ENCODE data around the gene CHCHD3.
"Not testable (repeated sequence)": the region's sequence is repeated elsewhere in the genome, so short reads cannot be mapped to it uniquely, and the experiment has no call there.

CHCHD3 gene

DNA sequence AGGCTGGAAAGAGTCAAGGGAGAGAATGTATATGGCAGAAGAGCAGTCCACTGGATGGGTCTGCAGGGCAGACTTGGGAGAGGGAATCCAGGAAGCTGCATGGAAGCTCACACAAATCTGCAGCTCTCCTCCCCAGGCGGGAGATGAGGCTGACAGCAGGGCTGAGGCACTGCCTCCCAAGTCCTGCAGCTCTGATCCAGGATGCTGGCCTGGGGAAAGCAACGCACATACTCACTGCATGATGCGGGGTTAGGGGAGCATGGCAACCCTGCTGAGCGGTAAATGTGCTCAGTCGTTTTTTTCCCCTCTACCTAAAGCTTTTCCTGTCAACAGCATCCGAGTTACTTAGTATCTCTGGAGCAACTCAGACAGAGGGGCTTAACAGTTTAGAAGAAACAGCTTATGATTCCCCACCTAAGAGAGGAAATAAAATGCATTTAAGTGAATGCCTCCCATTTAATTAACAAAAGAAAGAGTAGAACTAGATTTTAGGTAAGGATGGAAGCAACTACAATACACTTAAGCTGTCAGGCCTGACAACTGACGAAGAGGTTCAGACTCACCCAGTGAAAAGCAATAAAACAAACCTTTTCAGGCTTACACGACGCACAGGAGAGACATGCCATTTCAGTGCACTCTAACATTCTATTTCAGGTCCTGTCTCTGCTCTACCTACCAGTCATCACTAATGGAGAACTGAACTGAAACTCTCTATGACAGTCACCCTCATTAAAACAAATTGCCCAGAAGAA, 37.0 kb downstream of the CHCHD3 start:
- DNase-seq (ENCODE audit: low read depth) = no peak

DNA sequence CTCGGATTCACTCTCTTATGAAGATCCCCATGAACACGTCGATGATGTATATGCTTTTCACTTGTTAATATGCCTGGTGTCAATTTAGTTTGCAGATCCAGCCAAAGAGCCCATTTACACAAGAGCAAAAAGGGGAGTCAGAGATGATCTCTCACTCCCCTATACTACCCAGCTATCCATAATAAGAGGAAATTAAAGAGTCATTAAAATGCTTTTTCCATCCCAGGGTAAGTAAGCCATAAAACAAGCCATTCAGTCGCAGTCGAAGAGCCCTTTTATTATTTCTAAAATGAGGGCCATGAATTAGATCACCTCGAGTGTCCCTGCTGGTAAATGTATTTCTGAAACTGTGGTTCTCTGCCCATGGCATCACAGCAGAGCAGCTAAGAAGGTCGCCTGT, 41.2 kb downstream of the CHCHD3 start:
- no peak for DNase-seq (ENCODE audit: low read depth)

DNA sequence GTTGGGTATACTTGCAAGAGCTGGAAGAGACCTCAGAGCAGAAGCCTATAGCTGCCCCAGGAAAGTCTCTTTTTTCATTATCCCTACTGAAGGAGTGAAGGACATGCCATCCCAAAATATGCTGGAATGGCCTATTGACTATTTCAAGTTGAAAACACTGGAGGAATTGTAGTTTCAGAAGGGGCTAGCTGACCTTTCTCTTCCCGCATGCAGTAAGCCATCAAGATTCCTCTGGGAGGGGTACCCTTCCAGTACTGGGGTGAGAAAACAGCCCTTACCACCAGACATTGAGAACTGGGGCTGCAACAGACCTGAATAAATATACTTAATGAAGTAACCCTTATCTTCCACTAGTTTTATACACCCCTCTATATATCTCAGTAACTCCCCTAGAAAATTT, 41.7 kb downstream of the CHCHD3 start:
- no peak for DNase-seq (ENCODE audit: low read depth)

DNA sequence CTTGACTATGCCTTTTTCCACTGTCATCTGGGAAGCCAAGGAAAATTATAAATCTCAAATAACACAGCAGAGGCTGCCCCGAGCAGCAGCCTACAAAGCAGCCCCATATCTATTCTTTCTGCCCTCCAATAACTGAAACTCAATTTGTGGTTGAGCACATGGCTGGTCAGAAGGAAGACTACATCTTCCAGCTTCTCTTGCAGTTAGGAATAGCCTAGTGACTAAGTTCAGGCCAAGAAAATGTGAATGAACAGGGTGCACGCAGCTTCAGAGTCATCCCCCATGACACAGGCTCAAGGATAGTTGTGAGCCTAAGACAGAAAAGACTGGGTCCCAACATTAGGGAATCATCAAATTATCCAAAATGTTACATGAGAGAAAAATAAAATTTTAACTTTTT, 42.3 kb downstream of the CHCHD3 start:
- DNase-seq (ENCODE audit: low read depth) = no peak

DNA sequence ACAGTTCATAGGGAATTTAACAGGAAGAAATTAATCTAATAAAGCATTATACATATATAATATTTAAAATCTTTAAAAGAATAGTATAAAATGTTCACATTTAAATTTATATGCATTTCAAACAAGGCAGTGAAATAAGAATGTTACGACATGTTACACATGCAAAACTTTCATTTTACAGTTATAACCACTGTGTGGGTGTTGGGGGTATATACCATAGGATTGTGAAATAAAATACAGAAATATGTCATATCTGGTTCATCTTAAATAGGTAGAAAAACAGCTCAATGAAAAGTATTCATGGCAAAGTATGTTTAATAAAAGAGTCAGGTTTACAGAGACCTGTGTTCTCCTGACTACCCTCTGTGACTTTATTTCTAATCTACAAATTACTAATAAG, 45.6 kb downstream of the CHCHD3 start:
- DNase-seq (ENCODE audit: low read depth) = no peak

DNA sequence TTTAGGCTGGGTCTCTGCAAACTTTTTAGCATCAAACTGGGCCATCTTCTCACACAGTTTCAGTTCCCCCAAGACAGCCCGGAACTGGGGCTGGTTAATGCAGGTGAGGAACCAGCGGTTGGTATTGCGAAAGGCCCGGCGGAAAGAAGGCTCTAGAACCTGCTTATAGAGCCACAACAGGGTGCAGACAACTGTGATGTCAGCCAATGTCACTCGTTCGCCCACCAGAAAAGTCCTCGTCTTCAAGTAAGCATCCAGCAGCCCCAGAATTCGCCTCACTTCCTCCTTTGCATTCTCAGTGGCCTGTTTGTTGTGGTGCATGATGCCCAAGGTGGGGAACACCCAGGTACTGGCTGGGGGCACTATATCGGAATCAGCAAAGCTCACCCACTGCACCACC, 46.6 kb downstream of the CHCHD3 start:
- not testable (repeated sequence) for DNase-seq (ENCODE audit: low read depth)

DNA sequence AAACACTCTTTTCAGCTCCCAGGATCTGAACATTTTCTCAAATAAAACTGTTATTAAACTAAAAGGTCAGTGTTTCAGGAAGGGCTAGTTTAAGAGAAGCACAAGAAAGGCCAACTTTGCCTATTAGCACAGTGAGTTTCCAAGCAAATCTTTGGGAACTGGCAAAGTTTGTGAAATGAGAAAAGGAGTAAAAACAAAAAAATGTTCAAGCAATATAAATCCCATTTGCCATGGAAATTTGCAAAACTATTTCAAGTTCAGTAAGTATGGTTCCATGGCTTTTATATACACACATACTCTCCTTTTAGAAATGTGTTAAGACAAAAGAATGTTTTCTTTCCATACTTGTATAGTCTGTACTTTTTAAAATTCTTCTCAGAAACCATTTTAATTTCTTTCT, 51.5 kb downstream of the CHCHD3 start:
- no peak for DNase-seq (ENCODE audit: low read depth)

DNA sequence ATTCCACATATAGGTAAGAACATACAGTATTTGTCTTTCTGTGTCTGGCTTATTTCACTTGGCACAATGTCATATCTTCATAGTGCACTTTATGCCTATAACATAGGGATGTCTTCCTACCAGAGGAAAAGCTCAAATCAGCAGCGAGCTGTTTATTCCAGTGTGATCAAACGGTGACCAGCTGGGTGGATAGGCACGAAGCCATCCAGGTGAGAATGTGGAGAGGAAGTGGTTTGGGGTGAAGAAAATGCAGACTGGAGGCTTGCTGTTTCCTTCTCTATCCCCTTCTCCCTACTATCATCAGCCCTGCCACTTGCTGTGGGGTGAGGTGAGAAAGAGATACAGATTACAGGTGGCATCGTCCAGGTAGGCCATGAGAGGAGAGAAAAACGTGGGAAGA, 52.4 kb downstream of the CHCHD3 start:
- no peak for DNase-seq (ENCODE audit: low read depth)

DNA sequence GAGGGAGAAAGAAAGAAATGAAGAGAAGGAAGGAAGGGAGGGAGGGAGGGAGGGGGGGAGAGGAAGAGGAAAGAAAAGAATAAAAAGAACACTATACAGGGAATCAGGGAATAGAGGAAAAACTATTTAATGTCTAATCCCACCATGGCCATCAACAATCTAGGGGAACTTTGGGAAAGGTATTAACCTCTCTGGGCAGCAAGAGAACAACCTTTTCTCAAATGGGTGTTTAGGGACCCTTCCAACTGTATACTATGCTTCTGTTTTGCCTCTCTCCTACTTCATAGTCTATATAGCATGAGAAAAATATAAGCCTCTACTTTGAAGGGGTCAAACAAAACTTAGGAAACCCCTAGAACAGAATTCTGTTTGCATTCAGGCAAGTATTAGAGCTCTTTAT, 54.5 kb downstream of the CHCHD3 start:
- DNase-seq (ENCODE audit: low read depth) = no peak

DNA sequence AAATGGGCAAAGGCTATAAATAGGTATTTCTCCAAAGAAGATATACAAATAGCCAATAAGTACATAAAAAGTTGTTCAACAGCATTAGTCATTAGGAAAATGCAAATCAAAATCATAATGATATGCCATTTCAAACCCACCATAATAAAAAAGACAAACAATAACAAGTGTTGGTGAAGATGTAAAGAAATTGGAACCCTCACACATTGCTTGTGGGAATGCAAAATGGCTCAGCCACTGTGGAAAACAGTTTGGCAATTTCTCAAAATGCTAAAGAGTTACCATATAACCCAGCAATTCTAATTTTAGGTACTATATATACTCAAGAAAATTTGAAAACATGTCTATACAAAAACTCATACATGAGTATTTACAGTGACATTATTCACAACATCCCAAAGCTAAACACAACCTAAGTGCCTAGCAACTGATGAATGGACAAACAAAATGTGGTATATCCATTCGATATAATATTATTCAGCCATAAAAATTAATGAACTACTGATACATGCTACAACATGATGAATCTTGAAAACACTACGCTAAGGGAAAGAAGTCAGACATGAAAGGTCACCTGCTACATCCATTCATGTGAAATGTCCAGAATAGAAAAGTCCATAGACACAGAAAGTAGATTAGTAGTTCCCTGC, 55.6 kb downstream of the CHCHD3 start:
- no peak for DNase-seq (ENCODE audit: low read depth)

DNA sequence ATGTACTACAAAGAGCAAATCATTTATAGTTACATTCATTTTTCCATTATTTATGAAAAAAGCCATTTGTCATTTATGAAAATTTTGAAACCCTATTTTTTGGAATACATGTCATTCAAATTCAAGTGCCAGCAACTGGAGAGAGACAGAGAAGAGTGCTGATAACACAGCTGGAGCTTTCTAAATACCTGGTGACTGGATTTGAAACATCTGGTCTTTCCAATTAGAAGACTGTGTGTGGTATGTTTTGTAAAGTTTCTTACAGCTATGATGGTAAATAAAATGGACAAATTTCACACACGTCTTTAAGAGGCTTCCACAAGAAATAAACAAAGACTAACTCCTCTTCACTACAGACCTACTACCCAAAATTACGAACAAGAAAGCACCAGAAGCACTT, 56.8 kb downstream of the CHCHD3 start:
- DNase-seq (ENCODE audit: low read depth) = no peak

DNA sequence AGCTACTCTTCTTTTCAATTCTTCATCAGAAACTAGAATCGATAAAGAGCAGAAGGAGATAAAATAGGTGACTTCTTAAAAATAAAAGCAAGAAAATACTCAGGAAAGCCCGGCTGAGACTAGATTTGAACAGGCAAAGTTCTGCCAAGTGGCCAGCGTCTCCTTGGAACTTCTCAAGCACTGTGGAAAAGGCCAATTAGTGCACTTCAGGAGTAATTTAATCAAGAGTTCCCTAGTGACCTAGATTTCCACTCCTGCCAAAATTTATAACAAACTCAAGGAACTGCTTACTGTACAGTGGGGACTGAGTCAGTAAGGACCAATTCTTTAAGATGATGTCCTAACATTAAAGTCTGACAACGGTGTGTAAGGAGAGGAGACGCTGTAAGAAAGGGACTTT, 57.3 kb downstream of the CHCHD3 start:
- no peak for DNase-seq (ENCODE audit: low read depth)

DNA sequence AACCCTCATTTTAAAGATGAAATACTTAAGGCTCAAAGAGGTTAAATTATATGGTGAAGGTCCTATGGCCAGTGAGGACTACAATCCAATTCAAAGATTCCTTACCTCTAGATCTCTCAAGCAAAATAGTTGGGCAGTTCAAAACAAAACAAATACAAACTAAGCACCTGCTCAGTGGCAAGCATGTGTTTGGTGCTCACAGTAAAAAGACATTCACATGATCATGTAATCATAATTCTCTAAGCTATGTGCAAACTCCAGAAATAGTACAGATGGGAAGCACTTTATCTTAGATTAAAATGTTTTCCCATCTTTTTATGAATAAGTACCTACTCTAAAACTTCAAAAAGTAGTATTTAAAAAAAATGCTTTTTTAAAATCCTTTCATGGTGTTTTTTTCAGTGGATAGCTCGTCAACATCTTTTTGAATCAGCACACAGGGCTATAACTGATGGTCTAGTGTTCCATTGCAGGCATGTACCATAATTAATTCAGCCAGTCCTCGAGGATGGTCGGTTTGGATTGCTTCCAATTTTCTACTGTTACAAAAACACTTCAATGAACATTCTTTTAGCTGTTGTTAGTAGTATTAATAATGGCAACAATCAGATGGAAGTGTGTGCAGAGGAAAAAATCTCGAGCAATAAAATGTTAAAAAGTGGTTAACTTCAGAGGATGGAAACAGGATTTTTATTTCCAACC, 58.4 kb downstream of the CHCHD3 start:
- DNase-seq (ENCODE audit: low read depth) = no peak

DNA sequence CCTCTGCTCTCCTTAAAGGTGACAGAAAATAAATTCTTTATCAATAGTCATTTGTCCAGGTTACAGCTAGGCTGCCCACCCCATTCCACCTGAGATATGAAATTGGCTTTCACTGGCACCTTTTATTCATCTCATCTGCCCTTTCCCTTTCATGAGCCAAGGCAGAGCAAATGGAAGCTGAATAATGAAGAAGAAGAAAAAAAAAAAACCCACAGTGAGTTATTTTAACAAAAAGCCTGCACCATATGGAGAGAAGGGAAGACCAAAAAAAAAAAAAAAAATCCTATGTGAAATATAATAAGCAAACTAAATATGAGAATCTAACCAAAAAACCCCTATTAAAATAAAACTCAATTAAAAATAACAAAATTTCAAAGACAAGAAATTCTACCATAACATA, 59.2 kb downstream of the CHCHD3 start:
- DNase-seq (ENCODE audit: low read depth) = no peak

DNA sequence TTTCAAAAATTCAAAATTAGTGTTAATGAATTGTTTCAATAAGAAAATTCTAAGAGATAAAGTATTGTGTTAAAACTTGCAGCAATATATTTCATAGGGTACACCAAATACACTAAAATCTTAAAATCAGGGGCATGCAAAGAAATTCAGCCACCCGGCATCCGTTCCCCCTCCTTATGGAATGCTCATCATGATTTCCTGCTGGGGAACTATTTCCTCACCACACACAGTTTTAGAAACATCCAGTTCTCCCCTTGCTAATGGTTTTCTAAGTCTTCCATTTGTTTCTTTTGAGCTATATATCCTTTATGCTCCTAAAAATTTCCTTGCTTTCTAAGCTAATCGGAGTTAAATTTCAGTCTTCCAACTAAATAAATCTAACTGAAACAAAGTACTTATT, 60.7 kb downstream of the CHCHD3 start:
- DNase-seq (ENCODE audit: low read depth) = no peak

DNA sequence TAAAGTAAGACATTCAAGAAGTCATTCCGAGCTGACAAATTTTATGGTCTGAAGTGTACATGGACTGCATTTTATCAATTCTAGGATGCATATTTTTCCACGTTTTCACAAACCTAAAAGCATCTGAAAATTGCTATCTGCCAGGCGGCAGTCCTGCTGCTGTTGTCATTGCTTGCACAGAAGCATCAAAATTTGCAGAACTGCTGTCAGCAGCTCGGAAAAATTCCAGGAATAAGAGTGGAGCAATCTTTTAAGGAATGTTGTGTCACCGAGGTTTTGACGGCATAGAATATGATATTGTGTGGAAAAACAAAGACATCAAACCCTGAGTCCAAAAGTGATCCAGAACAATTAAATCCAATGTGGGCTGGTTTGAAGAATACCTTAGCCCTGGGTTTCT, 61.4 kb downstream of the CHCHD3 start:
- DNase-seq (ENCODE audit: low read depth) = no peak

DNA sequence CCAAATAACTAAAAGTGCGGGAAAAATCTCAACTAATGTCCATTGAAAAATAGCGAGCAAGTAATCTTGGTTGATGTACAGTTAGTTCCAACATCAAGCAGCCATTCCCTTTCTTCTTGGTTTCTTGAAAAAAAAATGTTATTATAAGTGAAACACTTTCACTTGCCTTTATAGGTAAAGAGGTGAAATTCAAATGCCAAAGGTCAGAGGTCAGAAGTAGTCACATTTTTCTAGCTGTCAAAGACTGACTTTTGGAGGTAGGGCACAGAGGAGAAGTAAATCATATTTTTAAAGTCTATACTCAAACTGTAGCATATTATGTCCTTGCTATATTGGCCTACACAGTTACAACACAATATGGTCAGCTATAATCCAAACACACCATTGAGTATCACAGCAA, 62.3 kb downstream of the CHCHD3 start:
- no peak for DNase-seq (ENCODE audit: low read depth)

DNA sequence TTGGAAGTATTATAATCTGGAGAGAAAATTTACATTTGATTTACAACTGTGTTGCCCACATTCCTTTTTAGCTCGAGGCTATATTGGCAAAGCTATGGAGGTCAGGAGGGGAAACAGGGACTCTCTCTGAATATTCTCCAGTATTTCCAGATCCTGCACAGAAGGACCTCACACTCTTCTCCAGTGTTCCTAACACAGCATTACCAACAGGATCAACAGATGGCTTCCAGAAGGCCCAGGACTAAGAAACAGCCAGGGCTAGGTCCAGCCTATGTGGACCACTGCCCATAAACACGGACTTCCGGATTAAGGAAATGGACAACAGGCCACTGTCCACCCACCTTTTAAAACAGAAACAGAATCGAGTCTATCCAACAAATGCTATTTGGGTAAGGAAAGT, 65.3 kb downstream of the CHCHD3 start:
- DNase-seq (ENCODE audit: low read depth) = no peak

DNA sequence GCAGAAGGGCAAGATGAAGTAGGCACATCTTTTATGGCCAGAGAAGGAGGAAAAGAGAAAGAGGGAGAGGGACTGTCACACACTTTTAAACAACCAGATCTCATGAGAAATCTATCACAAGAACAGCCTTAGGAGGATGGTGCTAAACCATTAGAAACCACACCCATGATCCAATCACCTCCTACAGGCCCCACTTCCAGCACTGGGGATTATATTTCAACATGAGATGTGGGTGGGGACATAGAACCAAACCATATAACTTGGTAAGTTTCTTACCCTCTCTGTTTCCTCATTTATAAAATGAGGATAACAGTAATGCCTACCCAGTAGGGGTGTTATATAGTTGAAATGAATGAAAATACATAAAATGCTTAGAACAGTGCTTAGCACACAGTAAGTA, 66.0 kb downstream of the CHCHD3 start:
- no peak for DNase-seq (ENCODE audit: low read depth)

DNA sequence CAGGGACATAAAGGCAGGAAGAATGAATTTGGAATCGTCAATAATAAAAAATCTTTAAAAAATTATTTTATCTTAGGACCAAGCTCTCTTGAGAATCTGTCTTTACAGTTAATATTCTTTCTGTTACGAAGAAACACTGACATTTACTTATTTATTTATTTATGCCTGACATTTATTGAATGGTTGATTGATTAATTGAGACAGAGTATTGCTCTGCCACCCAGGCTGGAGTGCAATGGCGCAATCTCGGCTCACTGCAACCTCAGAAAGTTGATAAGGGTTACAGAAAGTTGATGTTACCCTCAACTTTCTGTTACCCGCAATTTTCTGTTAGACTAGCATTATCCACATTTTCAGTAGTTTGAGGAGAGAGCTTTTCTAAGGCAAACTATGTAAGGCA, 70.1 kb downstream of the CHCHD3 start:
- DNase-seq (ENCODE audit: low read depth) = no peak

DNA sequence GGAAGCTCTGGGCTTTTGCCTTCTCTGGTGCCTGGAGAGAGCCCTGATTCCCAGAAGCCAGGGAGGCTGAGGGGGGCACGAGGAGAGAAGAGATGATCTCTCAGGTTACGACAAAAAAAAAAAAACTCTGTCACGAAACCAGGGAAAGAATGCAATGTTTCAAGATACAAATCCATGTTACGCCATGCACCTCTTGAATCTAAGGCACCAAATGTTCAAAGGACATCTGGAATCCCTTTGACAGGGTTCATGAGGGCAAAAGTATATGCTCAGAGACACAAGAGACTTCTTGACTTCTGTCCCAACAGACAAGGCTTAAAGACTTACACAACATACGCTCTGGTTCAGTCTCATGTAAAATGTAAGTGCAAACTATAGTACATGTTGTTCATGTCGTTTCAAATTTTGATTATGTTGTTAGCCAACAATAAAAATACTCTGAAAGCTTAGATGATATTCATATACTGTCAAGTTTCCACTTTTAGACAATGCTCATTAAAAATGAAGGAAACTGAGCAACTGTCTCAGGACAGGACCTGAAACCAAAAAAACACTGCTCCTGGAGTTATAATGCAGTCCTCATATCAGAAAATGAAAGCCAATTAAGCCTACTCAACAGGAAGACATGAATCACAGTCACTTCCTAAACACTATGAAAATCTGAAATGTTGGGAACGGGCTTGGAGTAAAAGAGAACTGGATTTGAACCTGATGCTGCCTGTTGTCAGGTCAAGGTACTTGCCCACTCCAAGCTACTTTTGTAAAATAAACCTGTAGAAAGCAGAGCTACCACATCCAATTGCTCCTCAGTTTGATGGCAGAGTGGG, 72.3 kb downstream of the CHCHD3 start:
- no peak for DNase-seq (ENCODE audit: low read depth)

DNA sequence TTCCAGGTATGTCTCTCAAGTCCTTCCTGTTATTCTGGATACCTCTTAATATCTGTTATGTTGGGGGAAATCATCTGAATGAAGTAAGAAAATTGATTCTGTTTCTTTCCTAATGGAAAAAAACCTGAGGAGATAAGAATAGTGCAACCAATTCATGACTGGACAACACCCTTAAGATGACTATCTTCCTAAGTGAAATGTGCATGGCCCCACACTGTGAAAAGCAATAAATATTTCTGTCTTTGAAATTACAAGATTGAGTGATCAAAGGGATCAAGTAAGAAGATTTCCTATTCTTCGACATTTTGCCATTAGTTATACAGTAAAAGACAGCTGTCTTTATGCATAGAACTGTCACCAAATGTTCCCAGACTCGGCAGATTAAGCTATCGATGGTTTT, 73.9 kb downstream of the CHCHD3 start:
- no peak for DNase-seq (ENCODE audit: low read depth)

All from activated T-cell treated with anti-CD3 and anti-CD28 coated beads for 1 hour (primary cell).